HFFc6 (cell line): ENCODE data around the gene UBXN11. TPM values are rescaled to one million over a fixed set of nuclear protein-coding genes. Genes with fewer than 3 reads are reported as not detected.

Experiments
- DNase-seq: peaks from one replicate; pipeline ENCODE4 v3.0.0-alpha.2; 2018
- H3K27ac Mint-ChIP-seq: 2 replicates; pipeline ENCODE4 v1.8.0; 2020; ENCODE audit warnings: mild to moderate bottlenecking, mixed read lengths
- H3K27me3 Mint-ChIP-seq: 2 replicates; pipeline ENCODE4 v1.8.0; 2021; ENCODE audit warnings: mild to moderate bottlenecking, moderate library complexity, mixed read lengths; ENCODE audit not compliant: insufficient read depth
- H3K36me3 Mint-ChIP-seq: 2 replicates; pipeline ENCODE4 v1.8.0; 2021; ENCODE audit warnings: low read depth, mixed read lengths
- H3K4me1 Mint-ChIP-seq: 2 replicates; pipeline ENCODE4 v1.8.0; 2020; ENCODE audit warnings: low read depth, mixed read lengths
- H3K4me3 Mint-ChIP-seq: 2 replicates; pipeline ENCODE4 v1.8.0; 2020; ENCODE audit warnings: mild to moderate bottlenecking, moderate library complexity, mixed read lengths
- H3K9me3 Mint-ChIP-seq: 2 replicates; pipeline ENCODE4 v1.8.0; 2020; ENCODE audit warnings: mild to moderate bottlenecking, mixed read lengths
- CTCF ChIP-seq: fragments of 200-600 bp; sonication (generic); IDR thresholded peaks from 2 replicates; pipeline ENCODE4 v1.5.0; 2021; ENCODE audit warnings: antibody characterized with exemption, mild to moderate bottlenecking
- total RNA-seq, 6 experiments: library from RNA; stranded (reverse); fragmentation: NEBNext Ultra II Directional; extraction: Animal tissue kit (Norgen Biotek cat#: 25700); gene quantifications; 2 replicates in 1 of 6; 3 replicates in 5 of 6; pipeline ENCODE4 v1.2.3, GENCODE V29; 2021

UBXN11 gene
- total RNA-seq, 6 experiments from 2014 or later = 9.5 to 11.9 (median 10.5) TPM

- Mint-ChIP-seq H3K4me3 (peak overlapping the region; percentile 80), H3K36me3 (peaks cover 15% of the 10 kb centered on the region), H3K27ac (peak overlapping the region; percentile 97), H3K27me3 (peaks cover 2% of the 10 kb centered on the region), H3K9me3 (no peaks in the 10 kb centered on the region), H3K4me1 (peaks cover 76% of the 10 kb centered on the region)
- DNase-seq = no peak
- no peak for TF ChIP-seq CTCF
Observed at GRCh38 chr1:26283871-26284596, 22.4 kb downstream of the UBXN11 start.

DNA sequence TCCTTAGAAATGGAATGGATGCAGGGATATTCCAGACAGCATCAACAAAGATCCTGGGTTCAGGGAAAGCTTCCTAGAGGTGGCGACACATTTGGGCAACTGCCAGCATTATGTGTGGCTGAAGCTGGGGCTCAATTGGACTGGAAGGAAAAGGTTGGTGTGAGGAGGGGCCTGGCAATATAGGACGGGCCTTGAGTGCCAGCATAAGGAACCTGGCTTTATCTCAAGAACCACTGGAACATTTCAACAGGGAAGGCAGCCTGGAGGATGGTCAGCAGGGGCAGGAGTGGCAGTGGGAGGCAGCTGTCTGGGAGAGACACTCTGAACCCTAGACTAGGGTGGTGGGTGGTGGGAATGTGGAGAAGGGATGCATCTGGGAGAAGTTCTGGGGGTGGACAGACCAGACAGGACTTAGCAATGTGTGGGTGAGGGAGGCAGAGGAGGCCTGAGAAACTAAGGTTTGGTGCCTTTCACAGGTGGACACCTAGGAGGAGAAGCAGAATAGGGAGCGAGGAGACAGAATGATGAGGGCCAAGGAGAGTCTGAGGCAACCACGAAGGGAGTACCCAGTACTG is 23.1 kb downstream of the UBXN11 start:
- Mint-ChIP-seq H3K36me3 (peaks cover 19% of the 10 kb centered on the region), H3K27ac (peak overlapping the region; percentile 97), H3K27me3 (peaks cover 2% of the 10 kb centered on the region), H3K9me3 (no peaks in the 10 kb centered on the region), H3K4me1 (peaks cover 76% of the 10 kb centered on the region), H3K4me3 (peak overlapping the region; percentile 52; the same call in 1 of the 2 replicates)
- TF ChIP-seq CTCF = no peak
- no peak for DNase-seq

DNA sequence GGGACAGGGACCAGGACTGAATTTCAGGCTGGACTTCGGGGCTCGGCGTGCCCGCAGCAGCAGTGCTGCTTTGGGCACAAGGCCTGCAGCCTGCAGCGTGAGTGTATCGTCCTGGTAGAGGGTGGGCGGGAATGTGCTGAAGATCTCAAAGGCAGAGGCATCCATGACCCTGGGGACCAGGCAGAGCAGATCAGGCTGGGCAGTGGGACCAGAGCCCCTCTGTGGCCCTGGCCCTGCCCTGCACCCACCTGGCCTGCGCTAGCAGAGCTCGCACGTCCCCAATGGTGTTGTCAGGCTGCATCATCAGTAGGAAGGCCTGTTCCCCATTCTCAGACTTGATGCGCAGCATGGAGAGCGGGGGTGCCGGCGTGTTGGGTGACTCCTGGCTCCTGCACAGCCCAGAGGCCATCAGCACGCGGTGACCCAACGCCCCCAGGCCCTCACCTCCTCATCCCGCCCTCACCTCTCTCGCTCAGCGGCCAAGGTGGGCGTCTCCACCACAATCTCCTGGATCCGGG is 24.0 kb downstream of the UBXN11 start:
- peaks cover 77% of the 10 kb centered on the region for H3K4me1 Mint-ChIP-seq
- TF ChIP-seq CTCF = no peak
- H3K27me3 Mint-ChIP-seq = peaks cover 2% of the 10 kb centered on the region
- peaks cover 25% of the 10 kb centered on the region for H3K36me3 Mint-ChIP-seq
- H3K27ac Mint-ChIP-seq = peak overlapping the region; percentile 97
- no peaks in the 10 kb centered on the region for H3K9me3 Mint-ChIP-seq
- DNase-seq = no peak
- peak overlapping the region; percentile 52 for H3K4me3 Mint-ChIP-seq

DNA sequence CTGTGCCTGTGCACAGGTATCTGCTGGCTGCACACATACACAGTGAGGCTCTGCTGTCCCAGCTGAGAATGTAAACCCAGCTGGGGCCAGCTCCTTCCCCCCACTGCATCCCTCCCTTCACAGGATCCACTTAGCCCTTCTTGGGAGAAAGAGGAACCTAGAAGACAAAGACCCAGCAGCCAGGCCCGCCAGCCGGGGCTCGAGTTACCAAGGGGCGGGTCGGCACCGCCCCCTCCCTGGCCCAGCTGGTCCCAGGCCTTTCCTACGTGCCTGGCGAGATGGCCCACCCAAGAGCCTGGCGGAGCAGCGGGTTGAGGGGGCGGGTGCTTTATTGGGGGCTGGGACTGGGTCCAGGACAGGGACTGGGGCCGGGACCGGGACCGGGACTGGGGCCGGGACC is 24.5 kb downstream of the UBXN11 start:
- no peak for TF ChIP-seq CTCF
- no peak for DNase-seq
- H3K9me3 Mint-ChIP-seq = no peaks in the 10 kb centered on the region
- H3K36me3 Mint-ChIP-seq = peaks cover 27% of the 10 kb centered on the region
- H3K4me3 Mint-ChIP-seq = peak overlapping the region; percentile 93
- peaks cover 77% of the 10 kb centered on the region for H3K4me1 Mint-ChIP-seq
- peak overlapping the region; percentile 84 for H3K27ac Mint-ChIP-seq
- H3K27me3 Mint-ChIP-seq = peaks cover 2% of the 10 kb centered on the region

GRCh38 chr1:26281091-26281958 is 25.1 kb downstream of the UBXN11 start:
- no peak for TF ChIP-seq CTCF
- H3K36me3 Mint-ChIP-seq = peaks cover 30% of the 10 kb centered on the region
- H3K27me3 Mint-ChIP-seq = peaks cover 2% of the 10 kb centered on the region
- peak overlapping the region; percentile 93 for H3K4me3 Mint-ChIP-seq
- DNase-seq = no peak
- peak overlapping the region; percentile 84 for H3K27ac Mint-ChIP-seq
- no peaks in the 10 kb centered on the region for H3K9me3 Mint-ChIP-seq
- H3K4me1 Mint-ChIP-seq = peaks cover 81% of the 10 kb centered on the region
